HFFc6 (cell line): ENCODE measurements around the gene CSMD2. TPM values are rescaled to one million over a fixed set of nuclear protein-coding genes. Genes with fewer than 3 reads are reported as not detected.
"Not testable (repeated sequence)": the region's sequence is repeated elsewhere in the genome, so short reads cannot be mapped to it uniquely, and the experiment has no call there.

Experiments used
- DNase-seq: peaks from one replicate; pipeline ENCODE4 v3.0.0-alpha.2; 2018
- H3K27ac Mint-ChIP-seq: 2 replicates; pipeline ENCODE4 v1.8.0; 2020; ENCODE audit warnings: mild to moderate bottlenecking, mixed read lengths
- H3K27me3 Mint-ChIP-seq: 2 replicates; pipeline ENCODE4 v1.8.0; 2021; ENCODE audit warnings: mild to moderate bottlenecking, moderate library complexity, mixed read lengths; ENCODE audit not compliant: insufficient read depth
- H3K36me3 Mint-ChIP-seq: 2 replicates; pipeline ENCODE4 v1.8.0; 2021; ENCODE audit warnings: low read depth, mixed read lengths
- H3K4me1 Mint-ChIP-seq: 2 replicates; pipeline ENCODE4 v1.8.0; 2020; ENCODE audit warnings: low read depth, mixed read lengths
- H3K4me3 Mint-ChIP-seq: 2 replicates; pipeline ENCODE4 v1.8.0; 2020; ENCODE audit warnings: mild to moderate bottlenecking, moderate library complexity, mixed read lengths
- H3K9me3 Mint-ChIP-seq: 2 replicates; pipeline ENCODE4 v1.8.0; 2020; ENCODE audit warnings: mild to moderate bottlenecking, mixed read lengths
- total RNA-seq, 6 experiments: library from RNA; stranded (reverse); fragmentation: NEBNext Ultra II Directional; extraction: Animal tissue kit (Norgen Biotek cat#: 25700); gene quantifications; 2 replicates in 1 of 6; 3 replicates in 5 of 6; pipeline ENCODE4 v1.2.3, GENCODE V29; 2021
- TF ChIP-seq, protein P1 (sequence below): fragments of 200-600 bp; sonication (generic); IDR thresholded peaks from 2 replicates; pipeline ENCODE4 v1.5.0; 2021; ENCODE audit warnings: antibody characterized with exemption, mild to moderate bottlenecking

CSMD2 gene
- total RNA-seq, 6 experiments from 2014 or later: 0.77 to 3.2 (median 1.2) TPM

DNA sequence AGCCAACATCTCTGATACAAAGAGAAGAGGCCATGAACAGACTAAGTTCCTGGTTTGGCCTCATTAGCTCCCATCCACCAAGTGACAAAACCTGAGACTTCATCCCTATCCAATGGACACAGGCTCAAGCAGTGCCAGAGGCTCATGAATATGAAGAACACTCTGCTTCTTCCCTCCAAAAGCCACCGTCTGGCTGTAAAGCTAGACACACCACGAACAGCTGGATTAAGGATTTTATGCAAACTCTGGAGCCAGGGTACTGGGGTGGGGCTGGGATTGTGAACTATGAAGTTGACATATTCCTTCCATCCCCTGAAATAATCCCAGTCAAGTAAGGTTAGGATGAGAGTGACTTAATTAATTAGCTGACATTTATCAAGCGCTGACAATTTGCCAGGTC lies 139.4 kb downstream of the CSMD2 start:
- DNase-seq: no peak
- H3K27ac Mint-ChIP-seq: no peak overlapping the region
- H3K4me1 Mint-ChIP-seq: no peaks in the 10 kb centered on the region
- H3K9me3 Mint-ChIP-seq: peaks cover 10% of the 10 kb centered on the region
- H3K4me3 Mint-ChIP-seq: no peak overlapping the region
- no peaks in the 10 kb centered on the region; the same call in 1 of the 2 replicates for H3K27me3 Mint-ChIP-seq
- peaks cover 9% of the 10 kb centered on the region for H3K36me3 Mint-ChIP-seq
- TF ChIP-seq, protein P1, sequence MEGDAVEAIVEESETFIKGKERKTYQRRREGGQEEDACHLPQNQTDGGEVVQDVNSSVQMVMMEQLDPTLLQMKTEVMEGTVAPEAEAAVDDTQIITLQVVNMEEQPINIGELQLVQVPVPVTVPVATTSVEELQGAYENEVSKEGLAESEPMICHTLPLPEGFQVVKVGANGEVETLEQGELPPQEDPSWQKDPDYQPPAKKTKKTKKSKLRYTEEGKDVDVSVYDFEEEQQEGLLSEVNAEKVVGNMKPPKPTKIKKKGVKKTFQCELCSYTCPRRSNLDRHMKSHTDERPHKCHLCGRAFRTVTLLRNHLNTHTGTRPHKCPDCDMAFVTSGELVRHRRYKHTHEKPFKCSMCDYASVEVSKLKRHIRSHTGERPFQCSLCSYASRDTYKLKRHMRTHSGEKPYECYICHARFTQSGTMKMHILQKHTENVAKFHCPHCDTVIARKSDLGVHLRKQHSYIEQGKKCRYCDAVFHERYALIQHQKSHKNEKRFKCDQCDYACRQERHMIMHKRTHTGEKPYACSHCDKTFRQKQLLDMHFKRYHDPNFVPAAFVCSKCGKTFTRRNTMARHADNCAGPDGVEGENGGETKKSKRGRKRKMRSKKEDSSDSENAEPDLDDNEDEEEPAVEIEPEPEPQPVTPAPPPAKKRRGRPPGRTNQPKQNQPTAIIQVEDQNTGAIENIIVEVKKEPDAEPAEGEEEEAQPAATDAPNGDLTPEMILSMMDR: no peak

DNA sequence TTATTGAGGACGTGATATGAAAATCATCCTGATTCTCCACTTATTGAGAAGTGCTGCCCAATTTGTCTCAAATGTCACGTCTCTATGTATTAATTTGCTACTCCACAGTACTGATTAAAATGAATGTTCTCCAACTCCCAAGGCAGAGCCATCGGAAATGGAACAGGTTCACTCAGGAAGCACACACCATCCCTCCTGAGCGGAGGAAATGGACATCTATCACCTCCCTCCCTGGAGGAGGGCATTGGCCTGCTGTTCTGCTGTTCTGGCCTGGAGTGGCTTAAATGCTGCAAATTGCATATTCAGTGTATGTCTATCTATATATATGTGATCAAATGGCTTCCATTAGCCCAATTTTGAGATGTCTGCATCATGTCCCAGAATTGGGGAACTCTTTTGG lies 140.5 kb downstream of the CSMD2 start:
- DNase-seq: no peak
- TF ChIP-seq, protein P1: no peak
- H3K4me3 Mint-ChIP-seq: no peak overlapping the region
- no peaks in the 10 kb centered on the region for H3K4me1 Mint-ChIP-seq
- no peaks in the 10 kb centered on the region; the same call in 1 of the 2 replicates for H3K27me3 Mint-ChIP-seq
- peaks cover 10% of the 10 kb centered on the region for H3K9me3 Mint-ChIP-seq
- H3K36me3 Mint-ChIP-seq: peaks cover 9% of the 10 kb centered on the region
- no peak overlapping the region for H3K27ac Mint-ChIP-seq

DNA sequence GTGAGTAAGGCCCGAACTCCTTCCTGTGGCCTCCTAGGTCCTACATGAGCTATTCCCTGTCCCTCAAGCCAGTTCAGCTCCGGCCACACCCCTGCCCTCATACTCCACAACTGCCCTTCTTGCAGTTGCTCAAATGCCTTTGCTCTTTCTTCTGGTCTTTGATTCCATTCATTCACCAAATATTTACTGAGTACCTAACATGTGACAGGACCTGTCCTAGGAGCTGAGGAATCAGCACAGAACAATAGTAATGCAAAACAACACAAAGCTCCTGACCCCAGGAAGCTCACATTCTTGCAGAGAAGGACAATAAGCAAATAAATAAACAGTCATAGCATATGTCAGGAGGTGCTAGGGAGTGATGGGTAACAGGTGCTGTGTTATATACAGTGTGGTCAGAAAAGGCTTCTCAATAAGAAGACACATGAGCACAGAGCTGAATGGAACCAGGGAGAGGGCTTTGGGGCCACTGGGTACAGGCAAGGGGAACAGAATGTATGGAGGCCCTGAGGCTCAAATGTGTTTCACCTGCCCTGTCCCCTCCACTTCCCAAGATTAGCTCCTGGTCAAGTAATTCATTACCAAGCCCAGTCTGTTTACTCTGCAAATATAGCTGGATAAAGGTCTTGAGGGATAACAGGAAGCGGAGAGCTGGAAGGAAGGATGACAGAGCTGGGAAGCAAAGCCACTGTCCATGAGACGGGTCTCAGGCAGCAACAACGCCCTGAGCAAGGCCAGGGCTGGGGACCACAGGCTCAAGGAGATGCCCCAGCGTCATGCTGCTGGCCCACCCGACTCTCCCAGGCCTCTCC lies 145.1 kb downstream of the CSMD2 start:
- Mint-ChIP-seq H3K36me3 (peaks cover 4% of the 10 kb centered on the region; the same call in 1 of the 2 replicates), H3K27me3 (no peaks in the 10 kb centered on the region; the same call in 1 of the 2 replicates), H3K27ac (no peak overlapping the region), H3K9me3 (peaks cover 5% of the 10 kb centered on the region), H3K4me1 (no peaks in the 10 kb centered on the region), H3K4me3 (no peak overlapping the region)
- DNase-seq: no peak
- TF ChIP-seq, protein P1: no peak

DNA sequence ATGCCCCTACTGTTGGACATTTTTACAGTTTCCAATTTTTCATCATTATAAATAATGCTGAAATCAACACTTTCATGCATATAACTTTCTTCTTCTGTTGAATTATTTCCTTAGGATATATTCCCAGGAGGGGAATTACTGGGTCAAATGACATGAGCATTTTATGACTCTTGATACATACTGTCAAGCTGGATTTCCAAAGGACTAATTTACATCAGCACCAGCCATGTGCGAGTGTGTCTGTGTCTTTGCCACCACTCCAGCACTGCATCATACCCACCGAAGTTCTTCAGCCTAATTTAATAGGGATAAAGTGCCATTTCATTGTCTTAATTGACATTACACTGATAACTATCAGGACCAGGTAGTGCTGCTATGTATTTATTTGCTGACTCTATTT lies 146.7 kb downstream of the CSMD2 start:
- no peak overlapping the region for H3K4me3 Mint-ChIP-seq
- no peaks in the 10 kb centered on the region; the same call in 1 of the 2 replicates for H3K27me3 Mint-ChIP-seq
- peaks cover 14% of the 10 kb centered on the region for H3K9me3 Mint-ChIP-seq
- no peak for DNase-seq
- TF ChIP-seq, protein P1: no peak
- peaks cover 4% of the 10 kb centered on the region; the same call in 1 of the 2 replicates for H3K36me3 Mint-ChIP-seq
- no peak overlapping the region for H3K27ac Mint-ChIP-seq
- no peaks in the 10 kb centered on the region for H3K4me1 Mint-ChIP-seq

DNA sequence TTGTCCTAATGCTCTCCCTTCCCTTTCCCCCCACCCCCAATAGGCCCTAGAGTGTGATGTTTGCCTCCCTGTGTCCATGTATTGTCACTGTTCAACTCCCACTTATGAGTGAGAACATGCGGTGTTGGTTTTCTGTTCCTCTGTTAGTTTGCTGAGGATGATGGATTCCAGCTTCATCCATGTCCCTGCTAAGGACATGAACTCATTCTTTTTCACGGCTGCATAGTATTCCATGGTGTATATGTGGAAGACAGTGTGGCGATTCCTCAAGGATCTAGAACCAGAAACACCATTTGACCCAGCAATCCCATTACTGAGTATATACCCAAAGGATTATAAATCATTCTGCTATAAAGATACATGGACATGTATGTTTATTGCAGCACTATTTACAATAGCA lies 148.7 kb downstream of the CSMD2 start:
- H3K9me3 Mint-ChIP-seq, H3K4me3 Mint-ChIP-seq: not testable (repeated sequence)

More for the DNA sequence above, 148.7 kb downstream of the CSMD2 start:
- not testable (repeated sequence) for H3K36me3 Mint-ChIP-seq, H3K27ac Mint-ChIP-seq, DNase-seq, H3K4me1 Mint-ChIP-seq, H3K27me3 Mint-ChIP-seq
